Panc1 (cell line): ENCODE measurements around the gene SV2B. TPM values are rescaled to one million over a fixed set of nuclear protein-coding genes. Genes with fewer than 3 reads are reported as not detected.

ENCODE experiments used
- ATAC-seq: fragments of 200-7000 bp; cut with Tn5 transposase; 2 replicates; pipeline ENCODE4 v1.9.1; 2020; ENCODE audit warnings: mild to moderate bottlenecking, moderate library complexity
- BruUV-seq: library from RNA; stranded (reverse); fragments of 400-500 nt; replicated peaks from 2 replicates; lab custom pipeline; 2021; lab: Mats Ljungman, UMichigan
- CTCF ChIA-PET: fragments of 300-600 bp; sonication (Branson Sonifier 250); formaldehyde crosslinking; loops from one replicate; lab custom pipeline; 2022; ENCODE audit warnings: antibody characterized with exemption; lab: Charles Lee
- POLR2A ChIA-PET: fragments of 300-600 bp; sonication (Branson Sonifier 250); formaldehyde crosslinking; loops from one replicate; lab custom pipeline; 2022; ENCODE audit warnings: antibody characterized with exemption; lab: Charles Lee
- DNase-seq: peaks from one replicate; pipeline ENCODE4 v3.0.0-alpha.2; 2010; ENCODE audit warnings: low read depth, low spot score
- H3K27ac ChIP-seq: 2 replicates; pipeline ENCODE4 v1.5.1; 2011; ENCODE audit warnings: mild to moderate bottlenecking, low read length, inconsistent platforms
- H3K27me3 ChIP-seq: fragments of 200-500 bp; sonication (Bioruptor generic); 2 replicates; pipeline ENCODE4 v1.6.0; 2014; ENCODE audit warnings: low read length, inconsistent platforms; ENCODE audit not compliant: control insufficient read depth, insufficient read depth
- H3K36me3 ChIP-seq: fragments of 200-500 bp; sonication (Bioruptor generic); 2 replicates; pipeline ENCODE4 v1.5.1; 2014; ENCODE audit warnings: inconsistent platforms, mild to moderate bottlenecking, low read length, moderate library complexity; ENCODE audit not compliant: control insufficient read depth, insufficient read depth
- H3K4me1 ChIP-seq: 2 replicates; pipeline ENCODE4 v1.5.1; 2011; ENCODE audit warnings: inconsistent platforms, mild to moderate bottlenecking, low read length, moderate library complexity; ENCODE audit not compliant: control insufficient read depth, insufficient read depth
- H3K4me3 ChIP-seq, 2 experiments: 2 replicates each; pipeline ENCODE4 v1.5.1; 2011 to 2012; ENCODE audit warnings: low read depth in 2 of 2, low read length in 2 of 2, mild to moderate bottlenecking in 2 of 2, inconsistent platforms in 1 of 2, moderate library complexity in 1 of 2
- H3K9me3 ChIP-seq: fragments of 200-500 bp; sonication (Bioruptor generic); 2 replicates; pipeline ENCODE4 v1.5.1; 2014; ENCODE audit warnings: low read depth, mild to moderate bottlenecking, inconsistent platforms, low read length, moderate library complexity; ENCODE audit not compliant: control insufficient read depth, insufficient read depth
- CTCF ChIP-seq: fragments of 450-650 bp; IDR thresholded peaks from 2 replicates; pipeline ENCODE4 v1.5.1; 2017; ENCODE audit warnings: mild to moderate bottlenecking
- POLR2AphosphoS5 ChIP-seq: IDR thresholded peaks from 2 replicates; pipeline ENCODE4 v1.6.1; 2012; ENCODE audit warnings: mild to moderate bottlenecking, low read depth, low read length, moderate library complexity
- REST ChIP-seq, 2 experiments: IDR thresholded peaks; 2 replicates each; pipeline ENCODE4 v1.6.1; 2011 to 2012; ENCODE audit warnings: low read depth in 2 of 2, control low read depth in 1 of 2, low read length in 1 of 2, mild to moderate bottlenecking in 1 of 2, moderate library complexity in 1 of 2; ENCODE audit not compliant: insufficient read depth in 1 of 2
- SIN3A ChIP-seq: IDR thresholded peaks from 2 replicates; pipeline ENCODE4 v1.6.1; 2012; ENCODE audit warnings: low read depth, mild to moderate bottlenecking, low read length, moderate library complexity, borderline replicate concordance; ENCODE audit not compliant: insufficient read depth
- TCF7L2 ChIP-seq: IDR thresholded peaks from 2 replicates; pipeline ENCODE4 v1.6.1; 2011; ENCODE audit warnings: mild to moderate bottlenecking, low read depth, low read length, inconsistent platforms
- in situ Hi-C: cut with HindIII; loops from 2 replicates; pipeline ENCODE4 v1.10.0; 2016; ENCODE audit warnings: low sequenced_read_pairs, low pct_unique_long_range_greater_than_20kb
- intact Hi-C: fragments of 100-400 bp; cut with micrococcal nuclease; formaldehyde crosslinking; loops from one replicate; pipeline ENCODE4 v1.10.0; 2022; ENCODE audit not compliant: unreplicated experiment
- total RNA-seq: library from RNA; stranded (reverse); gene quantifications from one replicate; pipeline ENCODE4 v1.2.1, GENCODE V29; 2021; ENCODE audit not compliant: unreplicated experiment

SV2B gene
- total RNA-seq, 1 experiment from 2014 or later, result not detected

GRCh38 chr15:91283155-91283554 lies 183.1 kb downstream of the SV2B start:
- TF ChIP-seq TCF7L2 (no peak), CTCF (no peak), REST (IDR thresholded peaks at IDR 0.05; ENCODE audit: insufficient read depth in 1 of 2, low read depth in 2 of 2, low read length in 1 of 2) (no peak), POLR2AphosphoS5 (no peak), SIN3A (no peak)
- CTCF ChIA-PET, result no interaction called here
- H3K27ac ChIP-seq, result no peak overlapping the region
- DNase-seq (no peak), ATAC-seq (no peak)
- no TSS peak for BruUV-seq
- no peaks in the 10 kb centered on the region for H3K4me1 ChIP-seq
- in situ Hi-C loops, result no loop called here
- POLR2A ChIA-PET, result no interaction called here
- no peaks in the 10 kb centered on the region for H3K36me3 ChIP-seq
- H3K27me3 ChIP-seq, result peaks cover 14% of the 10 kb centered on the region
- no peaks in the 10 kb centered on the region for H3K9me3 ChIP-seq
- intact Hi-C loops, result no loop called here
- H3K4me3 ChIP-seq, result no peak overlapping the region

- no peak for ATAC-seq
- intact Hi-C loops (no loop called here), in situ Hi-C loops (no loop called here)
- Histone ChIP-seq H3K36me3 (no peaks in the 10 kb centered on the region), H3K27me3 (peaks cover 14% of the 10 kb centered on the region), H3K27ac (no peak overlapping the region), H3K9me3 (no peaks in the 10 kb centered on the region), H3K4me3 (no peak overlapping the region), H3K4me1 (no peaks in the 10 kb centered on the region)
- no TSS peak for BruUV-seq
- no peak for DNase-seq
- ChIA-PET POLR2A (no interaction called here), CTCF (no interaction called here)
- TF ChIP-seq REST (IDR thresholded peaks at IDR 0.05; ENCODE audit: insufficient read depth in 1 of 2, low read depth in 2 of 2, low read length in 1 of 2) (no peak), TCF7L2 (no peak), SIN3A (no peak), POLR2AphosphoS5 (no peak), CTCF (no peak)
Observed at GRCh38 chr15:91284758-91285466, 184.9 kb downstream of the SV2B start.
